Central memory CD8-positive, alpha-beta T cell (primary cell): ENCODE results near the gene OPCML.

Experiments used
- ATAC-seq: fragments of 150-1000 bp; cut with Tn5 transposase; replicated peaks from 2 replicates; pipeline ENCODE4 v1.10.0; 2022; ENCODE audit warnings: mild to moderate bottlenecking, moderate FRiP score, moderate number of reproducible peaks; ENCODE audit not compliant: poor library complexity, severe bottlenecking; ENCODE audit errors: extremely low read depth
- DNase-seq, 2 donors: peaks; one replicate each; pipeline ENCODE4 v3.0.0; 2021; ENCODE audit warnings: low spot score in 2 of 2
- H3K27ac Mint-ChIP-seq: one replicate; pipeline ENCODE4 v1.8.0; 2022; ENCODE audit warnings: low read depth, mild to moderate bottlenecking, moderate library complexity, mixed read lengths
- H3K27me3 Mint-ChIP-seq: one replicate; pipeline ENCODE4 v1.8.0; 2022; ENCODE audit warnings: mixed read lengths
- H3K36me3 Mint-ChIP-seq: one replicate; pipeline ENCODE4 v1.8.0; 2022; ENCODE audit warnings: mild to moderate bottlenecking, moderate library complexity, mixed read lengths; ENCODE audit not compliant: insufficient read depth
- H3K4me1 Mint-ChIP-seq: one replicate; pipeline ENCODE4 v1.8.0; 2022; ENCODE audit warnings: mixed read lengths
- H3K4me3 Mint-ChIP-seq: one replicate; pipeline ENCODE4 v1.8.0; 2022; ENCODE audit warnings: mild to moderate bottlenecking, moderate library complexity, mixed read lengths
- H3K9me3 Mint-ChIP-seq: one replicate; pipeline ENCODE4 v1.8.0; 2022; ENCODE audit warnings: mixed read lengths

Gene OPCML

DNA sequence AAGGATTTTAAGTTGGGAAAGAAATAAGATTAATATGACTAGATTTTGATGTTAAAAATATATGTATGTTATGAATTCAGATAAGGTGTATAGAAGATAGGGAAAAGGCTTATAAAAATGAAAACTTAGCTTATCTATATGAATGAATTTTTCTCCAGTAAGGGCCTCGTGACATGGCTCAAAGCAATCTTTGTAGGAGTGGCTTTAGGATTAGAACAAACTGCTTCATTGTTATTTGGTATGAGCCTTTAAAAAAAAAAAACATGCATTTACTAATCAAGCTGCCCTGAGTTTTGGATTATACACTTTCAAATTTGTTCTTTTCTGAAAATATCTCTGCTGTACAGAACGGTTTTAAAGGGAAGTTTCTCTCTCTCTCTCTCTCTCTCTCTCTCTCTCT is 905.9 kb downstream of the OPCML start:
- no peaks in the 10 kb centered on the region for H3K4me1 Mint-ChIP-seq
- ATAC-seq (no peak), DNase-seq (no peak)
- H3K27me3 Mint-ChIP-seq = no peaks in the 10 kb centered on the region
- no peaks in the 10 kb centered on the region for H3K36me3 Mint-ChIP-seq
- H3K4me3 Mint-ChIP-seq = no peak overlapping the region
- H3K9me3 Mint-ChIP-seq = peaks cover 11% of the 10 kb centered on the region
- H3K27ac Mint-ChIP-seq = no peak overlapping the region

DNA sequence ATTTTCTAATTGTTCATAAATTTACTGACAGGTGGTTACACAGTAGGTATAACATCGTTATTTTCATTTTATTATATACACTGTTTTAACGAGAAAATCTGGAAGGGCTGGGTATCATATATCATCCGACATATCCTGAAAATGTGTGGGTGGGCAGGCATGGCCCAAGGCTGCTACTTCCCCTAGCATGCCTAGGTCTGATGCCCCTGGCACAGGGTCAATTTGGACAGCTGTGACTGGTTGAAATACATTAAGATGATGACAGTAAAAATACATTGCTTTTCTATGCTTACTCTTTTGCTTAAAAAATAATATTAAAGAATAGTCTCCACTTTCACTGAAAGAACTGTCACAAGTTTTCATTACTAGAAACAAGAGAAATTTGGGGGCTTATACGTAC is 908.8 kb downstream of the OPCML start:
- ATAC-seq (no peak), DNase-seq (no peak)
- H3K4me1 Mint-ChIP-seq = no peaks in the 10 kb centered on the region
- peaks cover 25% of the 10 kb centered on the region for H3K9me3 Mint-ChIP-seq
- H3K36me3 Mint-ChIP-seq = no peaks in the 10 kb centered on the region
- no peak overlapping the region for H3K27ac Mint-ChIP-seq
- no peak overlapping the region for H3K4me3 Mint-ChIP-seq
- no peaks in the 10 kb centered on the region for H3K27me3 Mint-ChIP-seq

DNA sequence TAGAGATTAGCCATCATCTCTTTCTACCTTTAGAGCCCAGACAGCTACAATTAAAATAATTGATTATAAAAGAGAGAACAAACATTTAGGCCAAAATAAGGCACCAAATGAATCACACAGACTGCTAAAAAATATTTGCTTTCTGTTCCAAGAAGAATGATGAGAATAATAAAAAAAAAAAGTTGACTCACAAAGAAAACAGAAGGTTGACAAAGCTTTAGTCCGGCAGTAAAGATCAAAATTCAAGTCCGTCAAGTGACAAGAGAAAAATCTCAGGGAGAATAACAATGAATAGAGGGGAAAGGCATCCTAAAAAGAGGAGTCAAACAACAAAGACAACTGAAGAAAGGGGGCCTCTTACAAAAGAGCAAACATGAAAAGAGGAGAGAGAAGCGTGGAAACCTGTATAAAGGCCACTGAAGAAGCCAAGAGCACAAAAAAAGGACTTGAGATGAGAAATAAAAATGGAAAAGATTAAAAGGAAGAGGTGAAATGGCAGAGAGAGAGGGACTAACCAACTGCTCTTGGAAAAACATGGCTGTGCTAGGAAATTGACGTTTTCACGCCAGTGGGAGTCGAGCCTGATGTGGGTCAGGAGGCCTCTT is 910.2 kb downstream of the OPCML start:
- Mint-ChIP-seq H3K27ac (no peak overlapping the region), H3K36me3 (no peaks in the 10 kb centered on the region), H3K4me1 (no peaks in the 10 kb centered on the region), H3K27me3 (no peaks in the 10 kb centered on the region), H3K9me3 (peaks cover 27% of the 10 kb centered on the region), H3K4me3 (no peak overlapping the region)
- DNase-seq (no peak), ATAC-seq (no peak)

DNA sequence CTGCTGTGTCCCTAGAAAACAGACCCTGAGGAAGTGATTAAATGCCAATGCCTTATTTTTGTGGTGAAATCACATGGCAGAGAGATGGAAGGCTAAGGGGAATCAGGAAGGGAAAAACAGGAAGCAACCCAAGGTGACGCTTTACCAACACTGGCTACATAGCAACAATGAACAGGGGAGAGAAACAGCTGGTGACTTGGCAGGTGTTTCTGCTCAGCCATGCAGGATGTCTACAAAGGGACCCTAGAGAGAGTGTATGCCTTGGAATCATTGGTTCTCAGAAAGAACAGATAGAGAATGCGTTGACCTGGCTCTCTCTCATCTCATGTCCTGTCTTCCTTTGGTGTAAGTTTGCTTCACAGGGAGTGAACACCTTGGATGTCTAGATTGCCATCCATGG is 911.9 kb downstream of the OPCML start:
- no peaks in the 10 kb centered on the region for H3K27me3 Mint-ChIP-seq

DNA sequence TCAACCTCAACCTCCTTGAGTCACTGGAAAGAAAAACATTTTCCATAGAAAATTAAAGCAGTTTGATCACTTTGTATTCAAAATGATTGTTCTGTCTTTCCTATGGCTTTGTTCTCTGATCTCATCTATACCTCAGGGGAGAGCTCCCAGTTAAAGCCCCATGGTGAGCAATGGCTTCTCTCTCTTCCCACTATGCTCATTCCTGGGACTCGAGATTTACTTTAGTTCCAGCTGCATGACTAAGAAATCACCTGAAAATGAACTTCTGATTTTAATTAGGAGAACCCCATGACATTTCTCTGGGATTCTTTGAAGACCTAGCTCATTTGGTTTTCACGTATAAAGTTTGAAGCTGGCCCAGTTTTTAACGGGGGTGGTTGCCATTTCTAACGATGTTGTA is 921.5 kb downstream of the OPCML start:
- ATAC-seq (no peak), DNase-seq (no peak)
- Mint-ChIP-seq H3K36me3 (no peaks in the 10 kb centered on the region), H3K27me3 (no peaks in the 10 kb centered on the region), H3K9me3 (peaks cover 14% of the 10 kb centered on the region), H3K4me3 (no peak overlapping the region), H3K4me1 (no peaks in the 10 kb centered on the region), H3K27ac (no peak overlapping the region)

More for the DNA sequence above, 911.9 kb downstream of the OPCML start:
- Mint-ChIP-seq H3K4me1 (no peaks in the 10 kb centered on the region), H3K36me3 (no peaks in the 10 kb centered on the region), H3K27ac (no peak overlapping the region), H3K9me3 (peaks cover 32% of the 10 kb centered on the region), H3K4me3 (no peak overlapping the region)
- DNase-seq (no peak), ATAC-seq (no peak)

DNA sequence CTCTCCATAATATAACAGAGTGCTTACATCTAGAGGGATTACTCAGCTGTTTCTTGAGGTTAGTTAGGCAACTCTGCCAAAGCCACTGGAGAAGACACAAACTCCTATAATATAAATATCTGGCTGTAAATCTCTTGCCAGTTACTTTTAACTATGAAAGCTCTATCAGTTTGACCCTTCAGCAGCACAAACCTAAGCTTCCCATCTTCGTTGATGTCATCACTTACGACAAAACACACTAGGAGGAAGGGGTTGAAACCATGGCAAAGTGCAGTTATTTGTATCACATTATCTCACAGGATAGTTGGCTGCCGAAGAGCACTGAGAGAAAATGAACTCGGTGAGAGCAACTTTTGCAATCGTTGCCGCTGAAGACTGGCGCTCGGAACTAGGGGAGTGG is 922.1 kb downstream of the OPCML start:
- H3K4me3 Mint-ChIP-seq = no peak overlapping the region
- no peaks in the 10 kb centered on the region for H3K4me1 Mint-ChIP-seq
- DNase-seq (no peak), ATAC-seq (no peak)
- no peaks in the 10 kb centered on the region for H3K36me3 Mint-ChIP-seq
- H3K9me3 Mint-ChIP-seq = peaks cover 11% of the 10 kb centered on the region
- H3K27me3 Mint-ChIP-seq = no peaks in the 10 kb centered on the region
- no peak overlapping the region for H3K27ac Mint-ChIP-seq

DNA sequence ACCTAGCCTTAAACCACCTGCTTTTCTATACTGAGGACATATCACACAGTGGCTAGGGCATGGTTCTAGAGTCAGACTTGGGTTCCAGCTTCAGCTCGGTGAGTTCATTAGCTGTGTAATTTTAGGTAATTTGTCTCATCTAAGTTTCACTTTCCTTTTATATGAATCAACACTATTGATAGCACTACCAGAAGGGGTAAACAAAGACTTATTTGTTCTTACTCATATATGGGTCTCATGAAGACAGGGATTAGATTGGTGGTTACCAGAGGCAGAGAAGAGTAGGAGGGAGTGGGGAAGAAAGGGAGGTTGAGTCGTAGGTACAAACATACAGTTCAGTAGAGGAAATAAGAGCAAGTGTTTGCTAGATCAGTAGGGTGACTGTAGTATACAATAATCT is 924.7 kb downstream of the OPCML start:
- Mint-ChIP-seq H3K9me3 (peaks cover 6% of the 10 kb centered on the region), H3K27ac (no peak overlapping the region), H3K36me3 (no peaks in the 10 kb centered on the region), H3K27me3 (no peaks in the 10 kb centered on the region), H3K4me1 (no peaks in the 10 kb centered on the region), H3K4me3 (no peak overlapping the region)
- ATAC-seq (no peak), DNase-seq (no peak)

DNA sequence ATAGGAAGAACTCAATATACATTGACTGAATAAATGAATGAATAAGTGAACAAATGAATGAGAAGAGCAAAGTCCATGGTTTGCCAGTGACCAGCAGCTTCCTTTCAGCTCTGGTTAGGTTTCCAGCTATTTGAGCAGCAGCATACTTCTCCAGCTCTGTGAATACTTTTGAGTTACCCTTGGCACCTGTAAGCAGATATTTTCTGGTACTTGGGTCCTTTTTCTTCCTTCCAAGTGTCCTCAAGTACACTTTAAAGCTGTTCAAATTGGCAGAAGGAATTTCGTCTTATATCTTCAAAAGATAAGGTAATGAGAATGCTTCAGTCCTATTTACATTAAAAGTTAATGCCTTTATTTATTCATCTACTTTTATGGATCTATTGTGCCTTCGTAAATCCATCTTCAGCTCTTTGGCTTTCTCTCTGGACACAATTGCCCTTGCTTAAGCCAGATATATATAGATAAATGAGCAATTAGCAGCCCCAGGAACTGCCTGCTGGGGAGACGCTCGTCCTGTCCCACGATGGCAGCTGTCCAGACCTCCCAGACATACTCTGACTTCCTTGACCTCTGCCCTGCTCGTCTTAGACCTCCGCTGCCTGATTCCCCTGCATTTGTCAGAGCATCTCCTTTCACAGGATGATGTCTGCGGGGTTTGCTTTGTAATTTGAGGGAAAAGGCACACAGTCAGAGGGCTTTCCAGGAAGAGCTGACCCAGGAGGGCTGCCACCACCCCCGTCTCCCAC is 926.3 kb downstream of the OPCML start:
- ATAC-seq (no peak), DNase-seq (no peak)
- Mint-ChIP-seq H3K4me3 (no peak overlapping the region), H3K27me3 (no peaks in the 10 kb centered on the region), H3K4me1 (no peaks in the 10 kb centered on the region), H3K36me3 (no peaks in the 10 kb centered on the region), H3K9me3 (peaks cover 6% of the 10 kb centered on the region), H3K27ac (no peak overlapping the region)

DNA sequence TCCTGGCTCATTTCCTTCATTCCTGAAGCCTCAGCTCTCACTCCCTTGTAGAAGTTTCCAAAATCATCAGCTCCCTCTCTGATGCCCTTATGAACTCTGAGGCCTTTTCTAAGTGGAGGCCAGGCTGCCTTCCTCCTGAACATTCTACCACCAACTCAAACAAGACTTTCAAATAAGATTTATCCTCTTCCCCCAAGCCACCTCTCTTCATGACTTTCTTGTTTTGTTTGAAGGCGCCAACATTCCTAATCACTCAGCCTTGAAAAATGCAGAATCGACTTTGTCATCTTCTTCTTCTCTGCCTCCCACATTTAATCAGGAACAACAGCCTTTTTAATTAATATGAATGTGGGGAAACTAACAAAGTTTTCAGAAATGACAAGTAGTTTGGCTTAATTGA is 927.9 kb downstream of the OPCML start:
- no peak overlapping the region for H3K27ac Mint-ChIP-seq
- H3K36me3 Mint-ChIP-seq = no peaks in the 10 kb centered on the region
- no peaks in the 10 kb centered on the region for H3K27me3 Mint-ChIP-seq
- DNase-seq = no peak
- H3K4me1 Mint-ChIP-seq = no peaks in the 10 kb centered on the region
- H3K4me3 Mint-ChIP-seq = no peak overlapping the region
- no peak for ATAC-seq
- H3K9me3 Mint-ChIP-seq = peaks cover 6% of the 10 kb centered on the region

DNA sequence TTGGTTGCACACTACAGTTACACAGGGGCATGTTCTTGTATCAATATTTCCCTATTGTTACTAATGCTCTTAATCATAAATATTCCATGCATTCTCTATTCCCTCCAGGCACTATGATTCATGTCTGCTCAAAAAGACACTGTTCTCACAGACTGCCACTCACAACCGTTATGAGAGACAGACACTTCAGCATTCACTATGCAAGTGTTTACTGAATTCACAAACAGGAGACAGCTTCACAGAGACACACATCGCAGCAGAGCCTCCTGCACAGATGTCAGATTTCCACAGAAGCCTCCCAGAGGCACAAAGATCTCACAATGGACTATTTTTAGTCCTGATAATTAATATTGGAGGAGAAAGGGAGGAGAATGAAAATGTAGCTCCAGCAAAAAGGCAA is 930.4 kb downstream of the OPCML start:
- ATAC-seq (no peak), DNase-seq (no peak)
- no peaks in the 10 kb centered on the region for H3K27me3 Mint-ChIP-seq
- H3K36me3 Mint-ChIP-seq = no peaks in the 10 kb centered on the region
- no peak overlapping the region for H3K4me3 Mint-ChIP-seq
- H3K27ac Mint-ChIP-seq = no peak overlapping the region
- H3K9me3 Mint-ChIP-seq = no peaks in the 10 kb centered on the region
- no peaks in the 10 kb centered on the region for H3K4me1 Mint-ChIP-seq

DNA sequence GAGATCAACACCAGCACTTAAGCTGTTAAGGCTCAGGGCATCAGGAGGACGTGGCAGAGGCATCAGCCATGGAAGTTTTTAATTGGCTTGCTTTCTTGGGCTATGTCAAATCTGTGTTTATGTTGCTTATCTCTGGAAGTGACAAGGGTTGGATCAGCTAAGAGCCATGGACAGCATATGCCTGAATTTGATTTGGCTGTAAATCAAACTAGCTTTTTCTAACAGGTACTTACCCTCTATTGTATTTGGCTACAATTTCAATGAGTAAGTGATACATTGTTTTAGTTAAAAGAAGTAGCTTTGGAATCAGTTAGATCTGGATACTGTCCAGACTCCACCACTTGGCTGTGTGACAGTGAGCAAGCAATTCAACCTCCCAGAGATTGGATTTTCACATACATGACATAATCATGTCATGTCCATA is 936.6 kb downstream of the OPCML start:
- no peaks in the 10 kb centered on the region for H3K27me3 Mint-ChIP-seq
- no peaks in the 10 kb centered on the region for H3K36me3 Mint-ChIP-seq
- H3K4me1 Mint-ChIP-seq = no peaks in the 10 kb centered on the region
- peaks cover 17% of the 10 kb centered on the region for H3K9me3 Mint-ChIP-seq
- DNase-seq = no peak
- H3K4me3 Mint-ChIP-seq = no peak overlapping the region
- ATAC-seq = no peak
- no peak overlapping the region for H3K27ac Mint-ChIP-seq

DNA sequence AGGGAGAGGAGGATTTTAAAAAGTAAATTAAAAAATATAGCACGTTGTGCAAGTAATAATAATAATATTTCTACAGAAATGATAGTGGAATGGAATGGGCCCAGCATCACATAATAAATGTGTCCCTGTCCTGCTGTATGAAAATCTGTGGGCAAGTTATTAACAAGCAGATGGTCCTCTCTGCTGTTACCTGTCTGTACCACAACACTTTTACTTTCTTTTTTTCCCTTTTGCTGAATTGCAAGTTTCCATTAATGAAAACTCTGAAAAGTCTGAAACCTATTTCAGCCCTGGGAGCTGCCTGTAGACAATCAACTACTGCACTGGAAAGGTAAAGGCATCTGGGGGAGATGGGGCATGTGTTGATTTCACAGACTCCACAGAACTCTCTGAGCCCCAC is 937.1 kb downstream of the OPCML start:
- Mint-ChIP-seq H3K4me1 (no peaks in the 10 kb centered on the region), H3K9me3 (peaks cover 17% of the 10 kb centered on the region), H3K27ac (no peak overlapping the region), H3K36me3 (no peaks in the 10 kb centered on the region), H3K27me3 (no peaks in the 10 kb centered on the region), H3K4me3 (no peak overlapping the region)
- ATAC-seq = no peak
- no peak for DNase-seq

DNA sequence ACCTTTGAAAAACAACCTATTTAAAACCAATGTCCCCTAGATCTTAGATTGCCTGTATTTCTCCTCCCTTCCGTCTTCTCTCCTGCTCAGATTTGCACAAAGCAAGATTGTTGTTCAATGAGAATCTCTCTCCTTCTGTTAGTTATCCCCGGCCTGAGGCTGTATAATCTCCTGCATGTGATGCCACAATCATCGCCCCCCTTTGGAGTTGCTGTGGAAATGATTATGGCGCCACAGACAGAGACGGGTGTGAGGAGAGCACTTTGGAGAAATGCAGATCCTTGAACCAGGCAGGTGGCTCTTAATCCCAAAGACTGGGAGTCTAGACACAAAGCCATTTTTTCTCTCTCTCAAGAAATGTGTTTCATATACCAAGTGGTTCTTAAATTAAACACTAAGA is 941.3 kb downstream of the OPCML start:
- no peak overlapping the region for H3K4me3 Mint-ChIP-seq
- H3K27me3 Mint-ChIP-seq = no peaks in the 10 kb centered on the region
- DNase-seq (no peak), ATAC-seq (no peak)
- no peaks in the 10 kb centered on the region for H3K36me3 Mint-ChIP-seq
- peaks cover 27% of the 10 kb centered on the region for H3K9me3 Mint-ChIP-seq
- no peaks in the 10 kb centered on the region for H3K4me1 Mint-ChIP-seq
- H3K27ac Mint-ChIP-seq = no peak overlapping the region
